ENCODE results near the gene VWA1.
"Not testable (repeated sequence)": the region's sequence is repeated elsewhere in the genome, so short reads cannot be mapped to it uniquely, and the experiment has no call there.

VWA1 gene

GRCh38 chr1:1424707-1425106 is 10.8 kb upstream of the VWA1 start:
- no peak for DNase-seq

GRCh38 chr1:1425426-1425752 is 10.1 kb upstream of the VWA1 start:
- DNase-seq, result no peak

- DNase-seq, result no peak
Observed at GRCh38 chr1:1425753-1426495, 9.6 kb upstream of the VWA1 start.

DNA sequence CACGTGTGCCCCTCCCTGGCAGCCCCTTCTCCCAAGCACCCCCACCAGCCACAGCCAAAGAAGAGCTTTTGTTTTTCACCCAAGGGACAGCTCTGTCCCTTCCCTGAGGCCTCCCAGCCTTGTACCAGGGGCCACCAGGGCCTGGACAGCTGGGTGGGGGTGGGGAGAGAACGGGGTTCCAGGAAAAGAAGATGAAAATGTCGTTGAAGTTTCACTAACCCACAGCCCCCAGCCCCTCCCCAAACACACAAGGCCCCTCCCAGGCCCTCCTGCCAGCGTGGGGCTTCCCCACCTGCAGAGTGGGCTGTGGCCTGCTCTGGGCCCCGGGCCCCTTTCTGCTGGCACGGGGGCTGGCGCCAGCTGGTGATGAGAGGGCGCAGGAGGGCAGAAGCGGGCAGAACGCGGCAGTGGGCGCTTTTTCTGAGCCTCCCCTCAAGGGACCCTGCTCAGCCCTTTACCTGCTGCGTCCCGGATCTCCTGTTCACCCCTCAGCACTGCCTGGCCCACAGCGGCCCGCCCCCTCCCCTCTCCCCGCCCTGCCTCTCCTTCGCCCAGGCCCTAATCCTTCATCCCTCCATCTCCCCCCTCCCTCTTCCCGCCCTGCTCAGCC is 8.9 kb upstream of the VWA1 start:
- DNase-seq, result no peak

DNA sequence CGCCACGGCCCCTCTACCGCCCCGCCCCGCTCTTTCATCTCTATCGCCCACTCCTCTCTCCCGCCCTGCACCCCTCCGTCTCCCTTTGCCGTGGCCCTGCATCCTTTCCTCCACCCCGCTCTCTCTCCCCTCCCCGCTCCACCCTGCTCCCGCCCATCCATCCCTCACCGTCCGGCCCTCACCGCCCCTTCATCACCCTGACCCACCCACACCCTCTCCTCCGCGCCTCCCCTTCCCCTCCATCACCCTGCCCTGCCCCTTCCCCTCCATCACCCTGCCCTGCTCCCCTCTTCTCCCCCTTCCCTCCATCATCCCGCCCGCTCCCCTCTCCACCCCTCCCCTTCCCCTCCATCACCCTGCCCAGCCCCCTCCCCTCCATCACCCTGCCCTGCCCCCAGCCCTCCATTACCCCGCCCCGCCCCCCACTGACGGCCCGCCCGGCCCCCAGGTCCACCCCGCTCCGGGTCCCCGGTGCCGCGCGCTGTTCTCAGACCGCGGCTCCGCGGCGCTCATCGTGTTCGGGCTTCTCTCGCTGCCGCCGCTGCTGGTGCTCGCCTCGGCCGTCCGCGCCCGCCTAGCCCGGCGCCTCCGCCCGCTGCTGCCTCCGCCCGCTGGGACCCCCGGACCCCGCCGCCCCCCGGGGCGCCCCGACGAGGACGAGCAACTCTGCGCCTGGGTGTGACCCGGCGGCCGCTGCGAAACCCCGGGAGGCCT is 8.2 kb upstream of the VWA1 start:
- no peak for DNase-seq

GRCh38 chr1:1427820-1428148 is 7.7 kb upstream of the VWA1 start:
- no peak for DNase-seq

DNA sequence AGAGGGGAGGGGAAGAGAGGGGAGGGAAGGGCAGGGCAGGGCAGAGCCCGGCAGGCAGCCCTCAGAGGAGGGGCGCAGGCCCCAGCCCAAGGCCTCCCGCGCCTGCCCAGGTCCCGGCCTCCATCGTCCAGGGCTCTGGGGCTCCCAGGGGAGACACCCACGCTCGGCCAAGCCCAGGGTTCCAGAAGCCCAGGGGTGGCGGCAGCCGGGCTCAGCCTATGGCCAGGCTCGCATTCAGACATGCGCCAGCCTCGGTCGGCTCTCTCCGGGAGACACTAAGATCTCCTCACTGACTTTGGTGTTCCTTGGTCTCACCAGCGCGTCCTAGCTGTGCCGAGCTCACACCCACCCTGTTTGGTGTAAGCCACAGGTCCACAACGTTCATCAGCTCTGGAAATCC is 7.3 kb upstream of the VWA1 start:
- DNase-seq, result no peak

DNA sequence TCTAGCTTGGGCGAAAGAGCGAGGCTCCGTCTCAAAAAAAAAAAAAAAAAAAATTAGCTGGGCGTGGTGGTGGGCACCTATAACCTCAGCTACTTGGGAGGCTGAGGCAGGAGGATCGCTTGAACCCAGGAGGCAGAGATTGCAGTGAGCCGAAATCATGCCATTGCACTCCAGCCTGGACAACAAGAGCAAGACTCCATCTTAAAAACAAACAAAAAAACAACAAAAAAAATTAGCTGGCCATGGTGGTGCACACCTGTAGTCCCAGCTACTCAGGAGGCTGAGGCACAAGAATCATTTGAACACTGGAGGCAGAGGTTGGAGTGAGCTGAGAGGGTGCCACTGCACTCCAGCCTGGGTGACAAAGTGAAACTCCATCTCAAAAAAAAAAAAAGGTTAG is 6.5 kb upstream of the VWA1 start:
- not testable (repeated sequence) for DNase-seq

DNA sequence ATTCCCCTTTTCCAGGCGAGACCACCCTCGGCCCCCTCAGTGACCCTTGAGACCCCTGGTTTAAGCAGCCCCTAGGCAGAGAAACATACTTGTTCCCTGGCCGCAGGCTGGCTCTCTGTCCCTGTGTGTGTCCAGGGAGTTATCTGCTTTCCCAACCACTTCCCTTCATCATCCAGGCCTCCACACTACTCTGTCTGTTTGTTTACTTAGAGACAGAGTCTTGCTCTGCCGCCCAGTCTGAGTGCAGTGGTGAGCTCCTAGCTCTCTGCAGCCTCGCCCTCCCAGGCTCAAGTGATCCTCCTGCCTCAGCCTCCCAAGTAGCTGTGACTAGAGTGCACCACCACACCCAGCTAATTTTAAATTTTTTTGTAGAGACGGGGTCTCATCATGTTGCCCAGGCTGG is 5.8 kb upstream of the VWA1 start:
- DNase-seq, result no peak

GRCh38 chr1:1430114-1430982 is 5.1 kb upstream of the VWA1 start:
- no peak for DNase-seq

DNA sequence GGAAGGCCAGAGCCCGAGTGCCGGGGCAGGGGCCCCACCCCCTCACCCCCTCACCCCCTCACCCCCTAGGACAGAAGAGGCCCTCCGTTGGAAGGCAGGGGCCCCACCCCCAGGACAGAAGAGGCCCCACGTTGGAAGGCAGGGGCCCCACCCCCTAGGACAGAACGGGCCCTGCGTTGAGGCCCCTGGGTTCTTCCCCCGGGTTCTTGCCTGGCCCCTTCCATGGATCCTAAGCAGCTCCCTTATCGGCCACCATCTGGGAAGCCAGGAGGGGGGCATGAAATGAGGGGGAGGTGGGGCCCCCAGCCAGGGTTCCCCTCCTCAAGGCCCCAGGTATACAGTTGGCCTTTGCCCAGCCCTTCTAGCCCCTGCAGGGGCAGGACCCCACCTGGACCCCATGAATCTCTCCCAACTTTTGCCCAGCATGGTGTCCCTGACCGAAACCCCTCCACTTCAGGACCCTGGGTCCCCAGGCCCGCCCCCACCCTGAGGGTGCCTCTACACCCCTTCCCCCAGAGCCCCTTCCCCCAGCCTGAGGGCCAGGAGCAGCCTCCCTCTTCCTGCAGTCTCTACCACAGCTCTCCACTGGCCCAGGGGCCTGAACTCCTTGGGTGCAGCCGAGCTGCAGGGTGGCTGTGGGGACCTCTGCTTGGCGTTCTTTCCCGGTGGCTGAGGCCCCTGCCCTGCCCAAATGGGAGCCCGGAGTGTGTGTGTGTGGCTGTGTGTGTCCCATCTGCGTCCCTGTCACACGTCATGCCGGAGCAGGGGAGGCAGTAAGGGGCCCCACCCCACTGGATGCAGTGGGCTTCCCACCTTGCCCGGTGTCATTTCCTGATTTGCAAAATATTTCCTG is 4.3 kb upstream of the VWA1 start:
- DNase-seq, result no peak

DNA sequence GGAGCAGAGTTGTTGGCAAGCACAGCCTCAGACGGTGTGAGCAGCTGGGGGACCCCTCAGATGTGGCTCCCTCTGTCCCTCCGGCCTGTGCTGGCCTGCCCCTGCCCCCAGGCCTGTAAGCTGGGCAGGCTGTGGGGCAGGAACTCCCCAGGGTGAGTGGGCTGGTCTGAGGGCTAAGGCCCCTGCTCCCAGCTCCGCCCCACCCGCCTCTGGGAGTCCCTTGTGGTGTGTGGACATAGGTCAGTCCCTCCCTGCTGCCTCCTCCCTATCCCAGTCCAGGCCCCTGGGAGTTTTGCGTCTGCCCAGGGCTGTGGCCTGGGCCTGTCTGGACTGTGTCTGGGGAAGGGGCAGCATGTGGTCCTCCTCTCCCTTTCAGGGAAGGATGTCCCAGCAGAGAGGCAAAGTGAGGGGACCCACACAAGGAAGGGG is 3.6 kb upstream of the VWA1 start:
- no peak for DNase-seq

- no peak for DNase-seq
Observed at GRCh38 chr1:1432274-1432950, 3.1 kb upstream of the VWA1 start.

DNA sequence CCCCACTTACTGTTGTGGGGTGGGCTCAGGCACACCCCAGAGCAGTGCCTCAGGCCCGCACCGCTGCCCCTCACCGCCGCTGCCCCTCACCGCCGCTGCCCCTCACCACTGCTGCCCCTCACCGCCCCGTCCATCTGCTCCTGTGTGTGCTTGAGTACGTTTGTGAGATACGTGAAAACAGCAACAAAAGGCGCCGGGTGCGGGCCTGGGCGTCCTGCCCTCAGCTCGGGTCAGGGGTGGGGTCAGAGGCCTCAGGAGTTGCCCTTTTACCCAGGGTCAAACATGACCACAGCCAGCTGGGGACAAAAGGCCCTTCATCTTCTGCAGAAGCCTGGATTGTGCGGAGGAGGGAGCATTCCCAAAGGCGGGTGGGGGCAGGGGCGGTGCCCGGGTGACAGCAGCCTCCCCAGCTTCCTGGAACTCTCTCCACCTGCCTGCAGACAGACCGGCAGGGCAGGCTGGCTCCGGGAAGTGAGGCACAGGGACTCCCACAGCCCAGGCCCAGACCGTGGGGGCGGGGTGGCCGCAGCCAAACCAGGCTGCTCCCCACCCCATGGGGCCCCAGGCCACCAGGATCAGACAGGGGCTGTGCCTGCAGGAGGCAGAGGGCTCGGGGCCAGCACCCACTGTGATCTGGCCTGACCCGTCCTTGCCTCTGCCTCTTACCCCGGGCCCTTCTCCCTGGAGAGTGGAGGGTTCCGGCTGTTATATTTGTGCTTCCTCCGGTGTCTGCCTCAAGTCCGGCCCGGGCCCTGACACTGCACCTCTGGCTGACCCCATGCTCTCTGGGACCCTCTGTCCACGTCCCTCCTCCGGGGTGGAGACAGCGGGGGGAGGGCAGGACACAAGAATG is 2.3 kb upstream of the VWA1 start:
- DNase-seq, result no peak

DNA sequence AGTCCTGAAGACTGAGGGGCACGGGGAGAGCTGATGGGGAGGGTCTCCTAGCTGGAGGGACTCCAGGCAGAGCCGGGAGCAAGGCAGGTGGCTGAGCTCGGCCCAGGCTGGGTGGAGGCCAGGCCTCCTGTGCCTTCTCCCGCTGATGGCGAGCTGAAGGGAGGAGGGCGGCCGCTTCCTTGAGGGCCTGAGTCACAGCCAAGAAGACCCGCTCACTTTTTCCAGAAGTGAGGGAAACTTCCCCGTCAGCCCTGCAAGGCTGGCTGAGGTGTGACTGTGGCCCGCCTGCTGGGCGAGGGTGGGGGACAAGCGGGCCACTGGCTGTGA is 1.7 kb upstream of the VWA1 start:
- no peak for DNase-seq

GRCh38 chr1:1434131-1434823 is 1.2 kb upstream of the VWA1 start:
- no peak for DNase-seq

DNA sequence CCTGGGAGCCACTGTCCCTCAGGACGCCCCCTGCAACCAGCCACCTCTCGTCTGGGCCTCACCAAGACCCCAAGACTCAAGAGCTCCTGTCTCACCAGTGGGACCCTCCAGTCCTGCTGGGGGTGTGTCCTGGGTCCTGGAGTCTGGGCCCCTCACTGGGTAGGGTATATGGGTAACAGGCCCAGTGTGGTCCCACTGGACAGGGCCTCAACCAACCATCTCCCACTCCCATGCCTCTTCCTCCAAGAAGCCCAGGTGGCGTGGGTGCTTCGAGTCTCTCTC is 725 bp upstream of the VWA1 start:
- no peak for DNase-seq

DNA sequence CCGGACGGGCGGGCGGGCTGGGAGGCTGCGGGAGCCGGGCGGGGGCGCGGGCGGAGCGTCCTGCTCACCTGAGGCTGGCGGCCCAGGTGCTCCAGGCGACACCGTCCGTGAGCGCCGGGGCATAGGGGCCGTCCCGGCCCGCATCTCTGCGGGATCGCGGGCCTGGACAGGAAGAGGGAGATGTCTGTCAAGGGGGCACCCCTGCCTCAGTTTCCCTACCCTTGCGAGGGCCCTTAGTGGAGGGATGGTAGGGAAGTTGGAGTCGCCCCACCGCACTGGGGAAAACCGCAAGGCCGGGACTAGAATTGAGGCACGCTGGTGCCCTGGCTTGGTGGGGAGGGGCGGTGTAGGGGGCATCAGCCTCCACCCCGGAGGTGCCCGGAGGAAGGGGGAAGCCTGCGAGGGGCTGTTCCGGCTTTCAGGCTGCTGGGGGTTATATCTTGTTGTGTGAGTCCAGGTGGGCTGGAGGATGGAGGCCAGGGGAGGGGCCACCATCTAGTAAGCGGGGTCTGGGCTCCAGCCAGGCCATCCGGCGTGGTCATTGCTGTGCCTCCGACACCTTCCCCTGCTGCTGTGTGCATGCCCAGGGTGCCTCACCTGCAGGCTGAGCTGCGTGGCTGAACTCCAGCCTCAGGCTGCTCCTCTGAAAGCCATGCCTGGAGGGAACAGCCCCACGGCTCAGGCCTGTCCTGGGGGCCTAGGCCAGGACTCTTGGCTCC is 580 bp downstream of the VWA1 start:
- no peak for DNase-seq

DNA sequence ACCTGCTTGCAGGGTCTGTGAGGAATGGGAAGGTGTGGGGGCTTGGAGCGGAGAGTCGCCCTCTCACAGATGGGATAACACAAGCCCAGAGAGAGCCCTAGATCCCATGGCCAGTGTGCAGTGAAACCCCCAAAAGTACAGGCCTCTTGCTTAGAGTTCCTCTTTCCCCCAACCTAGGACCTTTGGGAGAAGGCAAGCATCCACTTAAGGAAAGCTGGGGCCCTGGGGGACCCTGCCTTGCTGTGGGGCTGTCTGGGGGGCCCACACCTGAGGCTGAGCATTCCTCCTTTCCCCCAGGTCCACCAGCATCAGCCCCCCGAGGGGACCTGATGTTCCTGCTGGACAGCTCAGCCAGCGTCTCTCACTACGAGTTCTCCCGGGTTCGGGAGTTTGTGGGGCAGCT is 1.1 kb downstream of the VWA1 start:
- no peak for DNase-seq
